ENCODE data around the gene VPS37D. TPM values are rescaled to one million over a fixed set of nuclear protein-coding genes. Genes with fewer than 3 reads are reported as not detected.
A peak's percentile ranks its signal among the peaks of the same experiment; 100 is the strongest.

Gene VPS37D
- total and polyA plus RNA-seq, 2 of the 4 experiments (the other 2 are of a cell fraction), result 2.3 to 3.1 TPM

- Histone ChIP-seq H2BK20ac (ENCODE audit: low read depth, low read length) (no peak overlapping the region), H4K20me1 (ENCODE audit: insufficient read depth, low read length) (peaks cover 54% of the 10 kb centered on the region), H3K18ac (ENCODE audit: low read depth, low read length) (no peak overlapping the region), H3K9ac (ENCODE audit: low read depth, low read length) (no peak overlapping the region), H3K79me1 (ENCODE audit: low read depth in 1 of 2, low read length in 2 of 2) (peaks cover 8 to 38% of the 10 kb centered on the region in 2 experiments; a peak in 3 of 4 replicates), H3K4ac (ENCODE audit: low read depth, low read length) (no peak overlapping the region), H2BK15ac (ENCODE audit: low read depth, low read length) (no peak overlapping the region), H4K91ac (ENCODE audit: insufficient read depth, low read depth, low read length) (no peak overlapping the region), H4K5ac (ENCODE audit: low read depth, low read length) (no peak overlapping the region), H3K9me1 (ENCODE audit: insufficient read depth, low read length) (0 out of 2 replicates have a peak, but pooled peaks cover 9% of the 10 kb centered on the region), H3K4me2 (ENCODE audit: low read depth, low read length) (no peak overlapping the region), H3K9me3 (ENCODE audit: control insufficient read depth, insufficient read depth, low read length) (no peaks in the 10 kb centered on the region), H2AK9ac (replicated peaks; ENCODE audit: low read depth, low read length, poor library complexity) (peak overlapping the region; percentile 70), H3K4me3 (ENCODE audit: insufficient read depth, low read depth, low read length) (no peak overlapping the region), H2BK120ac (ENCODE audit: low read depth, low read length) (no peak overlapping the region), H3K27me3 (ENCODE audit: control insufficient read depth, insufficient read depth, low read length) (no peaks in the 10 kb centered on the region), H3K14ac (replicated peaks; ENCODE audit: low read depth, low read length) (no peak overlapping the region), H3K23ac (ENCODE audit: low read depth, low read length) (peak overlapping the region; percentile 49; the same call in 1 of the 2 replicates), H2AFZ (replicated peaks; ENCODE audit: low read length, poor library complexity) (peak overlapping the region; percentile 58), H3K4me1 (ENCODE audit: control insufficient read depth, insufficient read depth, low read length) (peaks cover 8% of the 10 kb centered on the region), H4K8ac (ENCODE audit: low read depth in 2 of 2, low read length in 2 of 2) (no peak overlapping the region), H2AK5ac (ENCODE audit: low read depth, low read length) (0 out of 2 replicates have a peak overlapping the region, but pooled peaks have one; percentile 36), H3K27ac (ENCODE audit: insufficient read depth, low read length) (no peak overlapping the region), H2BK5ac (ENCODE audit: low read depth, low read length, poor library complexity, severe bottlenecking) (no peak overlapping the region), H3K56ac (ENCODE audit: extremely low read depth, insufficient read depth, low read length) (no peak overlapping the region), H3K36me3 (ENCODE audit: control insufficient read depth, insufficient read depth, low read length) (peaks cover 50% of the 10 kb centered on the region)
- CTCF ChIA-PET, result interaction anchor here (0.6 kb wide), 1 partner anchor 393 kb away, joined by 3 read pairs; no protein-coding TSS in a partner anchor
- POLR2A ChIA-PET (ENCODE audit: unreplicated experiment), result interaction anchor here (0.6 kb wide), 1 partner anchor 183 kb away, joined by 7 read pairs; no protein-coding TSS in a partner anchor
- DNase-seq (peak; percentile 12), ATAC-seq (ENCODE audit: low read depth) (peak; percentile 74)
- 41% methylated on average over 16 of the region's 45 CpGs; no CpG with 5 or more reads in 1 of the 2 experiments for WGBS, 2 experiments (ENCODE audit: extremely low coverage in 2 of 2, insufficient read length in 1 of 2)
- BruUV-seq (replicated peaks), result no TSS peak
- intact Hi-C loops (cut with micrococcal nuclease) (no loop called here), in situ Hi-C loops (cut with MboI; ENCODE audit: low sequenced_read_pairs) (no loop called here), dilution Hi-C loops (cut with HindIII; ENCODE audit: low sequenced_read_pairs, unreplicated experiment) (no loop called here)
- TF ChIP-seq BHLHE40 (IDR thresholded peaks at IDR 0.05; ENCODE audit: low read depth, low read length) (no peak), RFX5 (IDR thresholded peaks at IDR 0.05; ENCODE audit: low read depth, low read length) (no peak), MAFK (IDR thresholded peaks at IDR 0.05; ENCODE audit: low read depth, low read length) (no peak), POLR2A (IDR thresholded peaks at IDR 0.05; ENCODE audit: low read depth, low read length) (no peak), FOS (IDR thresholded peaks at IDR 0.05; ENCODE audit: low read depth, low read length) (no peak)
Measured at GRCh38 chr7:73703757-73704639, 36.4 kb downstream of the VPS37D start.

All from IMR-90 (cell line).